Stimulated activated memory B cell treated with anti-CD40 and anti-IgM and Interleukin-4, amounts not matched to agents 10 μg/mL and 1 μg/mL and 100 μg/mL, for 72 hours (primary cell): ENCODE data around the gene RALA.
"Not testable (repeated sequence)": the region's sequence is repeated elsewhere in the genome, so short reads cannot be mapped to it uniquely, and the experiment has no call there.

Experiments used
- ATAC-seq: fragments of 150-1000 bp; cut with Tn5 transposase; 2 replicates; pipeline ENCODE4 v1.10.0; 2021
- H3K27ac Mint-ChIP-seq: one replicate; pipeline ENCODE4 v1.8.0; 2022; ENCODE audit warnings: mild to moderate bottlenecking, mixed read lengths
- H3K27me3 Mint-ChIP-seq: one replicate; pipeline ENCODE4 v1.8.0; 2022; ENCODE audit warnings: mixed read lengths
- H3K36me3 Mint-ChIP-seq: one replicate; pipeline ENCODE4 v1.8.0; 2022; ENCODE audit warnings: mixed read lengths
- H3K4me1 Mint-ChIP-seq: one replicate; pipeline ENCODE4 v1.8.0; 2022; ENCODE audit warnings: mixed read lengths
- H3K4me3 Mint-ChIP-seq: one replicate; pipeline ENCODE4 v1.8.0; 2022; ENCODE audit warnings: mild to moderate bottlenecking, moderate library complexity, mixed read lengths
- H3K9me3 Mint-ChIP-seq: one replicate; pipeline ENCODE4 v1.8.0; 2022; ENCODE audit warnings: mixed read lengths

RALA gene

DNA sequence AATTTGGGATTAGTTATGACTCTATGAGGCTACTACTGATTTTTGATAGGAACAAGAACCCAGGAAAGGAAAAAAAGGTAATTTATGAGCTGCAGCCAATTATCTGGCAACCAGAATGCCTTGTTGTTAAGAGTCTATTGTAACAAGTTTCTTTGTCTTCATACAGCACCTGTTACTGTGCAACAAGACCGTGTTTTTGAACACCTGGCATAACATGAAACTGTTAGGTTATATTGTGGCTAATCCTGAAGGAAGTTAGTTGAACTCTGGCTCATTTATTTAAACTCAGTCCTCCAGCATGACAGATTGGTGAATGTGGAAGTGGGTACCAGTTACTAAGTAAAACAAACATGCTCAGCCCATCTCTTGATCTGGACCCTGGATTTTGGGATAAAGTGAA is 33.0 kb downstream of the RALA start:
- H3K4me1 Mint-ChIP-seq, result peaks cover 15% of the 10 kb centered on the region
- no peak overlapping the region for H3K4me3 Mint-ChIP-seq
- H3K27me3 Mint-ChIP-seq, result no peaks in the 10 kb centered on the region
- peaks cover 35% of the 10 kb centered on the region for H3K36me3 Mint-ChIP-seq
- peaks cover 6% of the 10 kb centered on the region for H3K9me3 Mint-ChIP-seq
- no peak overlapping the region for H3K27ac Mint-ChIP-seq
- no peak for ATAC-seq

DNA sequence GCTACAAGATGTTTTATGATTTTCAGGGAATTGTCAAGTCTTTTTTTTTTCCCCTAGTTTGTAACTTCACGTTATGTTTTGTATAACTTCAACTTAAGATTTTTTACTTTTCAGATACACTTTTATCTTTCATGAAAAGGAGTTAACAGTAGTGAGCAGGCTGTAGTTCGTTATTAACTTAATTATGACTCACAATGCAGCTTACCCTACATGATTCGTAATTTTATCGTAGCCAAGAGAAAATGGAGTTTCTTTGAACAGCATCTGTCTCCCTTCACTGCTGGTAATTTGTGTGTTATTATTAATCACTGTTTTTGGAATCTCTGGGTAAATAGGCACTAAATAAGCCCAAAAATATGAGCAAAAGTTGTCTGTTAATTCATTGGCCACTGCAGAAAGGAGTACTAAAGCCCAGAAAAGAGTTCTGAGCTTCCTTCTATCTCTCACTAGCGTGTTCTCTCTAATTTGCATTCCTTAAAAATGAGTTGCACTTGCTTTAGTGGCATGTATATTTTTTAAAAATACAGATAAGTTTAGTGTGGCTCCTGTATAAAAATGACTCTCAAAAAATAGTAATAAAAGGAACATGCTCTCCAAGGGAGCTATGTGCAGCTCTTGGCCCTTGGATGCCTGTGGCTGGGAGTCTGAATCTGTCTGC is 36.1 kb downstream of the RALA start:
- Mint-ChIP-seq H3K27me3 (no peaks in the 10 kb centered on the region), H3K9me3 (peaks cover 8% of the 10 kb centered on the region), H3K4me1 (peaks cover 24% of the 10 kb centered on the region), H3K27ac (no peak overlapping the region), H3K36me3 (peaks cover 55% of the 10 kb centered on the region), H3K4me3 (no peak overlapping the region)
- no peak for ATAC-seq

DNA sequence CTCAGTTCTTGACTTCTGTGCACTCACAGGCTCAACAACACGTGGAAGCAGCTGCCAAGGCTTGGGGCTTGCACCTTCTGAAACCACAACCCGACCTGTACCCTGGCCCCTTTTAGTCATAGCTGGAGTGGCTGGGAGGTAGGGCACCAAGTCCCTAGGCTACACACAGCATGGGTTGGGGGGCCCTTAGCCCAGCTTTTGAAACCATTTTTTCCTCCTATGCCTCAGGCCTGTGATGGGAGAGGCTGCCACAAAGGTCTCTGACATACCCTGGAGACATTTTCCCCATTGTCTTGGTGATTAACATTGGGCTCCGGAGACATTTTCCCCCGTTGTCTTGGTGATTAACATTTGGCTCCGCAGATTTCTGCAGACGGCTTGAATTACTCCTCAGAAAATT is 38.6 kb downstream of the RALA start:
- H3K9me3 Mint-ChIP-seq, result peaks cover 5% of the 10 kb centered on the region
- peaks cover 29% of the 10 kb centered on the region for H3K4me1 Mint-ChIP-seq
- no peaks in the 10 kb centered on the region for H3K27me3 Mint-ChIP-seq
- ATAC-seq, result no peak
- no peak overlapping the region for H3K27ac Mint-ChIP-seq
- H3K4me3 Mint-ChIP-seq, result no peak overlapping the region
- H3K36me3 Mint-ChIP-seq, result peaks cover 54% of the 10 kb centered on the region

DNA sequence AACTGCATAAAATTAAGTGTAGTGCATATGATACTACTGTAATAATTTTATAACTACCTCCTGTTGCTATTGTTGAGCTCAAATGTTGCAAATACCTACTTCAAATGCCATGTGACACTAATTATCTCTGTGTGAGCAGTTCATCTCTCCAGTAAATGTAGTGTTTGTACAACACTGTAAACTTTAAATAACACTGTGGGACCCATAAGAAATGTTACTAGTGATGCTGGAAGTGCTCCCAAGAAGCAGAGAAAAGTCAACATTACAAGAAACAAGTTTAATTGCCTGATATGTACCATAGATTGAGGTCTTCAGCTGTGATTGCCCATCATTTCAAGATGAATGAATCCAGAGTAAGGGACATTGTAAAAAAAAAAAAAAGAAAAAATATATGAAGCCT is 39.9 kb downstream of the RALA start:
- no peak overlapping the region for H3K4me3 Mint-ChIP-seq
- no peaks in the 10 kb centered on the region for H3K27me3 Mint-ChIP-seq
- no peak for ATAC-seq
- peaks cover 5% of the 10 kb centered on the region for H3K9me3 Mint-ChIP-seq
- peaks cover 31% of the 10 kb centered on the region for H3K4me1 Mint-ChIP-seq
- no peak overlapping the region for H3K27ac Mint-ChIP-seq
- H3K36me3 Mint-ChIP-seq, result peaks cover 64% of the 10 kb centered on the region

DNA sequence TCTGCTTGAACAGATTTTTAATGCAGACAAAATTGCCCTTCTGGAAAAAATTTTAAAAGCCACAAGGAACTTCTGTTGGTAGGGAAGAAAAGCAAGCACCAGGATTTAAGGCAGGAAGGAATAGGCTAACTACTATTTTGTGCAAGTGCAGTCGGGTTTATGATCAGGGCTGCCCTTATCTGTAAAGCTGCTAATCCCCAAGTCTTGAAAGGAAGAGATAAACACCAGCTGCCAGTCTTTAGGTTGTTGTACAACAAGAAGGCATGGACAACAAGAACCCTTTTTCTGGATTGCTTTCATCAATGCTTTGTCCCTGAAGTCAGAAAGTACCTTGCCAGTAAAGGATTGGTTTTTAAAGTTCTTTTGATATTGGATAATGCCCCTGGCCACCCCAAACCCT is 40.7 kb downstream of the RALA start:
- Mint-ChIP-seq H3K27ac (no peak overlapping the region), H3K4me3 (no peak overlapping the region), H3K27me3 (no peaks in the 10 kb centered on the region), H3K36me3 (peaks cover 69% of the 10 kb centered on the region), H3K9me3 (peaks cover 5% of the 10 kb centered on the region), H3K4me1 (peaks cover 32% of the 10 kb centered on the region)
- no peak for ATAC-seq

DNA sequence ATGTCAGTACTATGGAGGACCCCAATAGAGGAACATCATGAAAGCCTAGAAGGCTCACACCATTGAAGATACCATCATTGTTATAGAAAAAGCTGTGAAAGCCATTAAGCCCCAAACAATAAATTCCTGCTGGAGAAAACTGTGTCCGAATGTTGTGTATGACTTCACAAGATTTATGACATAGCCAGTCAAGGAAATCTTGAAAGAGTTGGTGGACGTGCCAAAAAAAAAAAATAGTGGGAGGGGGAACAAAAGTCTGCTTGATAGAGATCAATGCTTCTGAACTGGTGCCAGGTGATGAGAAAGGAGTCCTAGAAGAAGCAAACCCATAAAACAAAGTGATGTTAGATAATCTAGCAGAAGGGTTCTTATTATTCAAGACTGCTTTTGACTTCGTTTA is 41.2 kb downstream of the RALA start:
- H3K4me1 Mint-ChIP-seq, result peaks cover 36% of the 10 kb centered on the region

DNA sequence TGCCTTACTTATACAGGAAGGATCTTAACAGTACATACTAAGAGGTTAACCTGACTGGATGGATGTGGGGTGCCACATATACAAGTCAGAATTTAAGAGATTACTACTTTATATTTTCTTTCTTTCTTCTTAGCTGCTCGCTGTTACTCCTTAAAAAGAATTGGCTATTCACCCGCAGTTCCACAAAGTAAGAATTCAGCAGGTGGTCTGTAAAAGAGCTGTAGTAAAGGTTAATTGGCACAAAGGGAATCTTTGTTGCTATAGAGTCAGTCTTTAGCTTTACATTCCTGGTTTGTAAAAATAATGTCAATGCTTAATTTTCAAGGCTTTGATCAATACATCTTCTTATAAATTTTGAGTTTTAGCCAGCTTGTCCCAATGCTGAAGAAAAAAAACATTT is 43.2 kb downstream of the RALA start:
- Mint-ChIP-seq H3K36me3 (peaks cover 68% of the 10 kb centered on the region), H3K27me3 (no peaks in the 10 kb centered on the region), H3K4me3 (no peak overlapping the region), H3K9me3 (peaks cover 2% of the 10 kb centered on the region), H3K27ac (no peak overlapping the region), H3K4me1 (peaks cover 44% of the 10 kb centered on the region)
- ATAC-seq, result no peak

More for the DNA sequence above, 41.2 kb downstream of the RALA start:
- H3K27ac Mint-ChIP-seq, result no peak overlapping the region
- H3K36me3 Mint-ChIP-seq, result peaks cover 74% of the 10 kb centered on the region
- H3K9me3 Mint-ChIP-seq, result peaks cover 5% of the 10 kb centered on the region
- no peaks in the 10 kb centered on the region for H3K27me3 Mint-ChIP-seq
- H3K4me3 Mint-ChIP-seq, result no peak overlapping the region
- ATAC-seq, result no peak

DNA sequence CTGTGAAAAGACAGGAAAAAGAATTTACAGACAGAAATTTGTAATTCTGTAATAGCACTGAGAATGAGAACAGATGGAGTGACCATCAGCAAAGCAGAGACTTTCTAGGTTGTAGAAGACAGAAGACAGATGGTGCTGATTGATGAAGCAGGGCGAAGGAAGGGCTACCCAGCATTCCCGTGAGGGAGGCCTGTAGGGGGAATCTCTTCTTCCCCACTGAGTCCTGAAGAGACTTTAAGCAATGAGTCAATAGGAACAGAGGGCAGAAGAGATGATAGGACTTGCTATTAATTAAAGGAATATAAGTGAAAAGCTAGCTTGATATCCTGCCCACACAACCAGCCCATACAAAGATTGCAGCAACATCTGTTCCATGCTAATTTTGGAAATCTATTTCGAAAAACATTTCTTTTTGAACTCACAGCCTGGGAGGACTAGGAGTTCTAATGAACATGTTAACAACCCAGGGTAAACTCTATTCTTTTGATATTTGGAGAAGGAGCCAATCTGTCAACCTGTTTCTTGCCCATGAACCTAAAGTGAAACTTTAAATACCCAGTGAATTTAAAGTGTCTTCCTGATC is 44.1 kb downstream of the RALA start:
- Mint-ChIP-seq H3K27me3 (no peaks in the 10 kb centered on the region), H3K4me1 (peaks cover 42% of the 10 kb centered on the region), H3K36me3 (peaks cover 59% of the 10 kb centered on the region), H3K4me3 (no peak overlapping the region), H3K9me3 (peaks cover 2% of the 10 kb centered on the region), H3K27ac (no peak overlapping the region)
- ATAC-seq, result no peak

DNA sequence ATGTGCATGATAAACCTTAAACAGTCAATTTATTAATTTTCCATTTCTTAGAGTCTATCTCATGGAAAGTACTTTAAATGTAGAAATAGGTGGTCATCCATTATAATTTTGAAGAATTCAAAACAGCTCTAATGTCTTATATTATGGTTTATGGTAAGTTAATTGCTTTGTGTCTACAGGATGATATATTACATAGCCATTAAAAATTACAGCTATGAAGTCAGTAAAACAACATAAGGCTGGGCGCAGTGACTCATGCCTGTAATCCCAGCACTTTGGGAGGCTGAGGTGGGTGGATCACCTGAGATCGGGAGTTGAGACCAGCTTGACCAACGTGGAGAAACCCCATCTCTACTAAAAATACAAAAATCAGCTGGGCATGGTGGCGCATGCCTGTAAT is 44.9 kb downstream of the RALA start:
- H3K27ac Mint-ChIP-seq, result not testable (repeated sequence)

DNA sequence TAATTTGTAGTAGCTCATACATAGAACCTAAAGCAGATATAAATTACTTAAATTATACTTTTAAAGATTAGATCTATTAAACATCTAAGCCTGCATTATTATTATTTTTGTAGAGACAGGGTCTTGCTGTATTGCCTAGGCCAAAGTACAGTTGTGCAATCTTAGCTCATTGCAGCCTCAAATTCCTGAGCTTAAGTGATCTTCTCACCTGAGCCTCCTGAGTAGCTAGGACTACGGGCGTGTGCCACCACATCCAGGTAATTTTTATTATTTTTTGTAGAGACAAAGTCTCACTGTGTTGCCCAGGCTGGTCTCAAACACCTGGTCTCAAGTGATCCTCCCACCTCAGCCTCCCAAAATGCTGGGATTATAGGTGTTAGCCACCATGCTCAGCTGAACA is 46.7 kb downstream of the RALA start:
- no peaks in the 10 kb centered on the region for H3K27me3 Mint-ChIP-seq
- H3K27ac Mint-ChIP-seq, result no peak overlapping the region
- no peak overlapping the region for H3K4me3 Mint-ChIP-seq
- H3K36me3 Mint-ChIP-seq, result peaks cover 33% of the 10 kb centered on the region
- ATAC-seq, result no peak
- H3K4me1 Mint-ChIP-seq, result peaks cover 27% of the 10 kb centered on the region
- H3K9me3 Mint-ChIP-seq, result no peaks in the 10 kb centered on the region

More for the DNA sequence above, 44.9 kb downstream of the RALA start:
- not testable (repeated sequence) for H3K27me3 Mint-ChIP-seq, ATAC-seq, H3K4me3 Mint-ChIP-seq, H3K9me3 Mint-ChIP-seq
- Mint-ChIP-seq H3K4me1 (peaks cover 37% of the 10 kb centered on the region), H3K36me3 (peaks cover 50% of the 10 kb centered on the region)

DNA sequence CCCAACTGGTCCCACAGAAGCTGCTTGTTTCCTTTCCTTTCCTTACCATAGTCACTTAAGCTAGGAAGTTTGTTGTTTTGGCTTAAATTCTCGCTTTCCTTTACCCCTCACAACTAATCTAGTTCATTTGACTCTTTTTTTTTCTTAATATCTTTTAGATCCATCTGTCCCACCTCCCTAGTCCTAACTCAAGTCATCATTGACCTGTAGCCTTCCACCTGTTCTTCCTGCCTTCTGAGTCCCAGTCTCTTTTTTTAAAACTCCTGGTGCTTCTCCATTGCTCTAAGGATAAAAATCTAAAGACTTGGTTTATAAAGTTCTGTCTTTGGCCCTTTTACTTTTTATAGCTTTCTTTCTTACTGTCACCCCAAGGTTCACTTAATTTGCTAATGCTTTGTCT is 47.6 kb downstream of the RALA start:
- peaks cover 39% of the 10 kb centered on the region for H3K36me3 Mint-ChIP-seq
- H3K9me3 Mint-ChIP-seq, result no peaks in the 10 kb centered on the region
- no peak overlapping the region for H3K27ac Mint-ChIP-seq

DNA sequence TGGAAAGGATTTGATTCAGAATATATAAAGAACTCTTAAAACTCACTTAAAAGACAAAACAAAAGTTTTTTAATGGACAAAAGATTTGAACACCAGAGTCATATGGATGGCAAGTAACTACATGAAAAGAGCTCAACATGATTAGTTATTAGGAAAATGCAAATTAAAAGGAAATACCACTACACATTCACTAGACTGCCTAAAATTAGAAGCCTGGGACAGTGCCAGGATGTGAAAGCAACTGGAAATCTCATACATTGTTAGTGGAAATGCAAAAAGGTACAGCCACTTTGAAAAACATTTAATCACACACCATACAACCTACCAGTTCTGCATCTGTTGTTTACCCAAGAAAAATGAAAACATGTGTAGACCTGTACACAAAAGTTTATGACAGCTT is 48.8 kb downstream of the RALA start:
- Mint-ChIP-seq H3K36me3 (peaks cover 45% of the 10 kb centered on the region), H3K4me3 (no peak overlapping the region), H3K9me3 (peaks cover 3% of the 10 kb centered on the region), H3K27me3 (no peaks in the 10 kb centered on the region), H3K4me1 (peaks cover 19% of the 10 kb centered on the region), H3K27ac (no peak overlapping the region)
- ATAC-seq, result no peak

More for the DNA sequence above, 47.6 kb downstream of the RALA start:
- no peak overlapping the region for H3K4me3 Mint-ChIP-seq
- H3K27me3 Mint-ChIP-seq, result no peaks in the 10 kb centered on the region
- H3K4me1 Mint-ChIP-seq, result peaks cover 24% of the 10 kb centered on the region
- ATAC-seq, result no peak

DNA sequence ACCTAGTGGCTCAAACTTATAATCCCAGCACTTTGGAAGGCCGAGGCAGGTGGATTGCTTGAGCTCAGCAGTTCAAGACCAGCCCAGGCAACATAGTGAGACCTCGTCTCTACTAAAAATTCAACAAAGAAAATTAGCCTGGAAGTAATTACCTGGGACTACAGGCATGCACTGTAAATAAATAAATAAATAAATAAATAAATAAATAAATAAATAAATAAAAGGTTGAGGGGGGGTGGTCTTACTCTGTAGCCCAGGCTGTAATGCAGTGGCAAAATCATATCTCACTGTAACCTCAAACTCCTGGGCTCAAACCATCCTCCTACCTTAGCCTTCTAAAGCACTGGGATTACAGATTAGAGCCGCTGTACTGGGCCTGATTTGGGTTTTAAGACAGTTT is 50.5 kb downstream of the RALA start:
- Mint-ChIP-seq H3K4me1 (peaks cover 14% of the 10 kb centered on the region), H3K27me3 (no peaks in the 10 kb centered on the region), H3K9me3 (peaks cover 3% of the 10 kb centered on the region), H3K36me3 (peaks cover 34% of the 10 kb centered on the region), H3K4me3 (no peak overlapping the region), H3K27ac (no peak overlapping the region)
- ATAC-seq, result no peak

DNA sequence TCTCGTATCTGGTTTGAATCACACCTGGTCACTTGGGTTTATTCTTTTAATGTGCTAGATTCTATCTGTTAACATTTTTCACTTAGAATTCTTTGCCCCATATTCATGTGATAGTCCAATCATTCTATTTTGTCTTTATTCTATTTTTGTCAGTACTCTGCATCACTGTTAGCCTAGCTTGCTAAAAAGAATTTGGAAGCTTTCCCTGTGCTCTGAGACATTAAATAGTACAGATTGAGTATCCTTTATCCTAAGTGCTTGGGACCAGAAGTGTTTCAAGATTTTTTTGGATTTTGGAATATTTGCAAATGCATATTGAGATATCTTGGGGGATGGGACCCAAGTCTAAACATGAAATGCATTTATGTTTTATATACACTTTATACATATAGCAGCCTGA is 51.0 kb downstream of the RALA start:
- Mint-ChIP-seq H3K4me1 (peaks cover 9% of the 10 kb centered on the region), H3K27me3 (no peaks in the 10 kb centered on the region), H3K27ac (no peak overlapping the region), H3K4me3 (no peak overlapping the region), H3K36me3 (peaks cover 28% of the 10 kb centered on the region), H3K9me3 (peaks cover 3% of the 10 kb centered on the region)
- ATAC-seq, result no peak

DNA sequence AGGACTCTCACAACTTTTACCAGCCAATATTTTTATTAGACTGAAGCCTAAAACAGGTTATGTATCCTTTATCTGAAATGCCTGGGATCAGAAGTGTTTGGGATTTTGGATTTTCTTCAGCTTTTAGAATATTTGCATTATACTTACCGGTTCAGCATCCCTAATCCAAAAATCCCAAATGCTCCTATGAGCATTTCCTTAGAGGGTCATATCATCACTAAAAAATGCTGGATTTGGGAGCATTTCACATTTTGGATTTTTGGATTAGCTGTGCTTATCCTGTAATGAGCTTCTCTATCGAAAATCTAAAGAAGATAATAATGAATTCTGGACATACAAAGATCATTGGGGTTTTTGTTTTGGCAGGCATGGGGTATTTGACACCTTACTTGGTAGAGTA is 53.0 kb downstream of the RALA start:
- H3K4me1 Mint-ChIP-seq, result peaks cover 6% of the 10 kb centered on the region
- no peak overlapping the region for H3K4me3 Mint-ChIP-seq
- no peak for ATAC-seq
- no peak overlapping the region for H3K27ac Mint-ChIP-seq
- H3K9me3 Mint-ChIP-seq, result peaks cover 3% of the 10 kb centered on the region
- H3K36me3 Mint-ChIP-seq, result peaks cover 21% of the 10 kb centered on the region
- no peaks in the 10 kb centered on the region for H3K27me3 Mint-ChIP-seq

DNA sequence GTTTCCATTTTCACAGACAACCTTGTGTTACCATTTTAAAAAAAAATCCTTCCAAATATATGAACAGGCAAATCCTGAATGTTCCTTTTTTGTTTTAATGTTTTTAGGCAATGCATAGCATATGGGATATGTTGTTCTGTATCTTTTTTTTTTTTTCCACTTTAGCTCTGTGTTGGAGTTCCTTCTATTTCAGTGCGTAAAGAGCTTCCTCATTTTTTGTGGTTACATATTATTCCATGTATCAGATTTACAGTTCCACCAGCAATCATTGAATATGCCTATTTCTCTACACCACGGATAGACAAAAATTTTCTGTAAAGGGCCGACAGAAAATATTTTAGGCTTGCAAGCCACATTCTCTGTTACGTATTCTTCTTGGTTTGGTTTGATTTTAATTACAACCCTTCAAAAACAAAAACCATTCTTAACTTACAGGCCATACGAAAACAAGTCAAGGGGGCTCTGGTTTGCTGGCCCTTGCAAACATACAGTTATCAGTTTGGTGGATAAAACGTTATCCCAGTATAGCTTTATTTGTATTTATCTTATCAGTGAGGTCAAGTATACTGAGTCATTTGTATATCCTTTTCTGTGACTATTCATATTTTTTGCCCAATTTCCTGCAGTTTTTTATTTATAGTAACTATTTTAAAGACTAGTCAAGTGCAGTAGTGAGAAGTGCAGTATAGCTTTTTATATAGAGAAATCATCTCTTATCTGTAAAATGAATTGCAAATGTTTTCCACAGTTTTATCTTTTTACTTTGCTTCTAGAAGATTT is 55.7 kb downstream of the RALA start:
- H3K4me3 Mint-ChIP-seq, result no peak overlapping the region
- peaks cover 39% of the 10 kb centered on the region for H3K36me3 Mint-ChIP-seq
- H3K9me3 Mint-ChIP-seq, result peaks cover 3% of the 10 kb centered on the region
- ATAC-seq, result no peak
- no peaks in the 10 kb centered on the region for H3K27me3 Mint-ChIP-seq
- H3K27ac Mint-ChIP-seq, result no peak overlapping the region
- H3K4me1 Mint-ChIP-seq, result peaks cover 27% of the 10 kb centered on the region
